ENCODE data around the gene MAEA. TPM values are rescaled to one million over a fixed set of nuclear protein-coding genes. Genes with fewer than 3 reads are reported as not detected.

MAEA gene
- polyA plus RNA-seq, 1 donor from 2014 or later: 67.1 TPM

DNA sequence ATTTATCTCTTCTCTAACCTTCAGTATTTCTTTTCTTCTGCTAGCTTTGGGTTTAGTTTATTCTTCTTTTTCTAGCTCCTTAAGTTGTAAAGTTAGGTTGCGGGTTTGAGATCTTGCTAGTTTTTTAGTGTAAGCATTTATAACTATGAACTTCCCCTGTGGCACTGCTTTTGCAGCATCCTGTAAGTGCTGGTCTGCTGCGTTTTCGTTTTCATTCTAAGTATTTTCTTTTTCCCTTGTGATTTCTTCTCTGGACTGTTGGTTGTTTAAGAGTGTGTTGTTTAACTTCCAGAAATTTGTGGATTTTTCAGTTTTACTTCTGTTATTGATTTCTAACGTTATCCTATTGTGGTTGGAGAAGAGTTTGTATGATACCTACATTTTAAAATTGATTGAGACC lies 29.7 kb upstream of the MAEA start:
- H3K4me1 Mint-ChIP-seq: peaks cover 17 to 22% (median 18%) of the 10 kb centered on the region in 3 donors
- H3K9me3 Mint-ChIP-seq: peaks cover 0 to 12% (median 7%) of the 10 kb centered on the region in 3 donors
- peak overlapping the region in 3 of 4 donors; percentile 54 to 92 (median 92) for H3K4me3 Mint-ChIP-seq
- H3K36me3 Mint-ChIP-seq: peaks cover 3% of the 10 kb centered on the region
- no peaks in the 10 kb centered on the region for H3K27me3 Mint-ChIP-seq
- H3K27ac Mint-ChIP-seq: peak overlapping the region in 2 of 3 donors; percentile 35 to 55

DNA sequence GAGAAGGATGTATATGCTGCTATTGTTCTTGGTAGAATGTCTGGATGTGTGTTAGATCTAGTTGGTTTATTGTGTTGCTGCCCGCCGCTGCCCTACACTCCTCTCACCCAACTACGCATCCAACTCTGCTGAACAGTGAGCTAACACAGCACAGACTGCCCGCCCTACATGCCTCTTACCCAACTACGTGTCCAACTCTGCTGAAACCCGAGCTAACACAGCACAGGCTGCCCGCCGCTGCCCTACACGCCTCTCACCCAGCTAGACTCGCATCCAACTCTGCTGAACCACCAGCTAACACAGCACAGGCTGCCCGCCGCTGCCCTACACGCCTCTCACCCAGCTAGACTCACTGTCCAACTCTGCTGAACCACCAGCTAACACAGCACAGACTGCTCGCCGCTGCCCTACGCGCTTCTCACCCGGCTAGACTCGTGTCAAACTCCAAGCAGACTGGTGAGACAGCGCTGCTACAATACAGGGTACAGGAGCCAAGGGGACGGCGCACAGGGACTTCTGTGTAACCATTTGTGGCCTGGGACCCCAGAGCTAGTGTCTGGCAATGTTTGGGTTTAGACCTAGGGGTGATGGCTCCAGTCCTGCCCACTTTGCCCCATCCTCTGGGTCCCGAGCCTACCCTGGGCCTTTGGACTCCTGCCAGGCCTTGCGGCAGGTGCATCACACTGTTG lies 29.1 kb upstream of the MAEA start:
- peak overlapping the region in 2 of 3 donors; percentile 53 to 55 for H3K27ac Mint-ChIP-seq
- peaks cover 3% of the 10 kb centered on the region for H3K36me3 Mint-ChIP-seq
- peak overlapping the region in 2 of 4 donors; percentile 54 to 92 for H3K4me3 Mint-ChIP-seq
- H3K4me1 Mint-ChIP-seq: peaks cover 17 to 22% (median 18%) of the 10 kb centered on the region in 3 donors
- peaks cover 0 to 12% (median 7%) of the 10 kb centered on the region in 3 donors for H3K9me3 Mint-ChIP-seq
- H3K27me3 Mint-ChIP-seq: no peaks in the 10 kb centered on the region

DNA sequence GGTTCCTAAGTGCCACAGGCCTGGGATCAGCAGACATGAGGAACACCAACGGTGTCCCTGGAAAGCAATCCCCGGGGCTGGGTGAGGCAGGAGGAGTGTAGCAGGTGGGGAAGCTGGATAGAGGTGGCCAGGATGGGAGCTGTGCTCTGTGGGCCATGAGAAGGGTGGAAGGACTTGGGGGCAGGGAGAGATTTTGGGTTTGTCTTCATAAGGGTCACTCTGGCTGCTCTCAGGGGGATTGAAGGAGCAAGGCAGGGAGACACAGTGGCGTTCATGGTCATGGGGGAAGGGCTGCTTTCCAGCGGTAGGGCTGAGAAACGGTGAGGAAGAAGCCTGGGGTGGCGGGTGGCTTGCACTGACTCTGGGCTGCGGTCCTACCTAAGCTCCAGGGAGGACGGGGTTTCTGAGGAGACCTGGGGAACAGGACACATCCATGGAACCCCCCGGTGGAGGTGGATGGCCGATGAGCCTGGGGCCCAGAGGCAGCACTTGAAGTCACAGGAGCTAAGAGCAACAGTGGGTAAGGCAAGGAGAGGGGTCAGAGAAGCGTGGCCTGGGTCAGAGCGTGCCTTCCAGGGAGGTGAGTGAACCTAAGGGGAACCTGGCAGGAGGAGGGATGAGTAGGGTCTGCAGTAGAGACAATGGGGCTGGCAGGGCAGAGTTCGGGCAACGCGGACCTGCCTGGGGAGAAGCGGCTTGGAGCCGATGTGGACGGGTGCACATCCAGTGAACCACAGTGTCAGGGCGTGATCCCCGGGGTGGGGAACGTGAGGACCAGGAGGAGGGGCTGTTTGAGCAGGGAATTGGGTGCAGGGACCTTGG lies 28.4 kb upstream of the MAEA start:
- no peaks in the 10 kb centered on the region for H3K27me3 Mint-ChIP-seq
- peaks cover 0 to 9% (median 7%) of the 10 kb centered on the region in 3 donors for H3K9me3 Mint-ChIP-seq
- peak overlapping the region in 1 of 4 donors; percentile 73 for H3K4me3 Mint-ChIP-seq
- peaks cover 3% of the 10 kb centered on the region for H3K36me3 Mint-ChIP-seq
- peaks cover 17 to 21% (median 18%) of the 10 kb centered on the region in 3 donors for H3K4me1 Mint-ChIP-seq
- no peak overlapping the region for H3K27ac Mint-ChIP-seq

DNA sequence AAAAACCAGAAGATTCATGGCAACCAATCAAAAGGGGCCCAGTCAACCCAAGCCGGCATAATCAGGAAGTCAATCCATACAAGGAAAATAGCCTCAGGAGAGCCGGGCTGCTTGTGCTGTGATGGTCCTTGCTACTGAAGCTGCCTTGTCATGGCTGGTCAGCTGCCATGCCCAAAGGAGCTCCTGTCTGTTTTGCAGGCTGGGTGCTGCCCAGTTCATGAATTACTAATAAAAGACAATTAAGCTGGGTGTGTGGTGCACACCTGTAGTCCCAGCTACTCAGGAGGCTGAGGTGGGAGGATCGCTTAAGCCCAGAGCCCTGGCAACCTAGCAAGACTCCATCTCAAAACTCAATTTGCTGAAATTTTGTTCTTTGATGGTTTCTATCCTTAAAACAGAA lies 24.7 kb upstream of the MAEA start:
- Mint-ChIP-seq H3K27me3 (no peaks in the 10 kb centered on the region), H3K4me3 (no peak overlapping the region), H3K4me1 (peaks cover 23 to 33% (median 24%) of the 10 kb centered on the region in 3 donors), H3K36me3 (no peaks in the 10 kb centered on the region), H3K9me3 (peaks cover 0 to 3% (median 0%) of the 10 kb centered on the region in 3 donors), H3K27ac (no peak overlapping the region)

DNA sequence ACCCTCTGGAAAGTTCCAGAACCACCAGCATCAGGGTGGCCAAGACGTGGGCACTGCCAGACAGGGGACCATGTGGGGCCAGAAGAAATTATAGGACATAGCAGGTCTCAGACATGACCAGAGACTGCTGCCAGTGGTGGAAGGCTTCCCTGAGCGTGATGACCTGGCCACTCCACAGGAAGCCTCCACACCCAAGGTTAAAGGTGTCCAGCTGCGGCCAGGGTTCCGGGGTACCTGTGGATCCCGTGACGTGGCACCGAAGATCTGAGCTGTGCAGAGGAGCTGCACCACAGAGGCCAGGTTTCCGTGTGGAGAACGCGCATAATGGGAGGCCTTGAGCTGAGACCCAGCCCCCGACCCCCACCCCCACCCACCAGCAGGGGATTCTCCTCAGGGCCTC lies 24.3 kb upstream of the MAEA start:
- Mint-ChIP-seq H3K9me3 (peaks cover 0 to 3% (median 0%) of the 10 kb centered on the region in 3 donors), H3K4me1 (peaks cover 20 to 33% (median 21%) of the 10 kb centered on the region in 3 donors), H3K27ac (no peak overlapping the region), H3K27me3 (no peaks in the 10 kb centered on the region), H3K4me3 (no peak overlapping the region), H3K36me3 (no peaks in the 10 kb centered on the region)

DNA sequence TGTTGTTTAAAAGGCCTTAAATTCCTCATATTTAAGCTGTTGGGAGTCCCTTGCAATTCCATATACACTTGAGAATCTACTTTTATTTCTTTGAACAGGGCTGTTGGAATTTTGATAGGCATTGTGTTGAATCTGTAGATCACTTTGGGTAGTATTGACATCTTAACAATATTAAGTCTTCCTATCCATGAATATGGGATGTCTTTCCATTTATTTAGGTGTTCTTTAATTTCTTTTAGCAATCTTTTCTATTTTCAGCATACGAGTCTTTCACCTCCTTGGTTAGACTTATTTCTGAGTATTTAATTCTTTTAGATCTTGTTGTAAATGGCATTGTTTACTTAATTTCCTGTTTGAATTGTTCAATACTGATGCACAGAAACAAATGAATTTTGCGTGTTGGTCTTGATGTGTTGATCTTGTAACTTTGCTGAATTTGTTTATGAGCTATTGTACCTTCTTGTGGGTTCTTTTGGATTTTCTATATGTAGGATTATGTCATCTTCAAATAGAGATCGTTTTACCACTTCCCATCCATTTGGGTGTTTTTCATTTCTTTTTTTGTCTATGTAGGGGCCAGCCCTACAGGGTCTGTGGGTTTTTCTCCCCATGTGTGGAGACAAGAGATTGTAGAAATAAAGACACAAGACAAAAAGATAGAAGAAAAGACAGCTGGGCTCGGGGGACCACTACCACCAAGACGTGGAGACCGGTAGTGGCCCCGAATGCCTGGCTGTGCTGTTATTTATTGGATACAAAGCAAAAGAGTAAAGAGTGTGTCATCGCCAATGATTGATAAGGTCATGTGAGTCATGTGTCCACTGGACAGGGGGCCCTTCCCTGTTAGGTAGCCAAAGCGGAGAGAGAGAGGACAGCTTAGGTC lies 22.6 kb upstream of the MAEA start:
- no peaks in the 10 kb centered on the region for H3K27me3 Mint-ChIP-seq
- no peaks in the 10 kb centered on the region for H3K36me3 Mint-ChIP-seq
- H3K4me3 Mint-ChIP-seq: peak overlapping the region; percentile 71 to 94 (median 88)
- H3K9me3 Mint-ChIP-seq: peaks cover 0 to 3% (median 0%) of the 10 kb centered on the region in 3 donors
- H3K27ac Mint-ChIP-seq: peak overlapping the region; percentile 88 to 95 (median 94)
- peaks cover 14 to 32% (median 16%) of the 10 kb centered on the region in 3 donors for H3K4me1 Mint-ChIP-seq

DNA sequence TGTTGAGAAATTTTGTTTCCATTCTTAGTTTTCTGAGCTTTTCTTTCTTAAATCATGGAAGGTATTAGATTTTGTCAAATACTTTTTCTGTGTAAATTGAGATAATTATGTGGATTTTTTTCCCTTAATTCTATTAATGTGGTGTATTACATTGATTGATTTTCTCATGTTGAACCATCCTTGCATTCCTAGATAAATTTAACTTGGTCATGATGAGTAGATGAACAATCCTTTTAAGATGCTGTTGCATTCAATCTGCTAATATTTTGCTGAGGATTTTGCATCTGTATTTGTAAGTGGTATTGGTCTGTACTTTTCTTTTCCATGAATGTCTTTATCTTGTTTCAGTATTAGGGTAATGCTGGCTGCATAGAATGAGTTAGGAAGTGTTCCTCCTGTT lies 20.5 kb upstream of the MAEA start:
- Mint-ChIP-seq H3K36me3 (no peaks in the 10 kb centered on the region), H3K27me3 (no peaks in the 10 kb centered on the region), H3K4me1 (peaks cover 14 to 29% (median 16%) of the 10 kb centered on the region in 3 donors), H3K4me3 (peak overlapping the region in 3 of 4 donors; percentile 30 to 77 (median 41)), H3K9me3 (peaks cover 0 to 3% (median 0%) of the 10 kb centered on the region in 3 donors), H3K27ac (peak overlapping the region; percentile 51 to 71 (median 69))

DNA sequence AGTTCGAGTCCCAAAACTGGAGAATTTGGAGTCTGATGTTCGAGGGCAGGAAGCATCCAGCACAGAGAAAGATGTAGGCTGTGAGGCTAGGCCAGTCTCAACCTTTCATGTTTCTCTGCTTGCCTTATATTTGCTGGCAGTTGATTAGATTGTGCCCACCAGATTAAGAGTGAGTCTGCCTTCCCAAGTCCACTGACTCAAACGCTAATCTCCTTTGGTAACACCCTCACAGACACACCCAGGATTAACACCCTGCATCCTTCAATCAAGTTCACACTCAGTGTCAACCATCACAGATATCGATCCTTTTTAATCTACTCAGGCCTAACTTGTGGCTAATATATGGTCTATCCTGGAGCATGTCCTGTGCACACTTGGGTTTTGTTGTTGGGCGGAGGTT lies 18.0 kb upstream of the MAEA start:
- peaks cover 0 to 3% (median 0%) of the 10 kb centered on the region in 3 donors for H3K9me3 Mint-ChIP-seq
- H3K27me3 Mint-ChIP-seq: no peaks in the 10 kb centered on the region
- H3K36me3 Mint-ChIP-seq: no peaks in the 10 kb centered on the region
- peaks cover 14 to 26% (median 16%) of the 10 kb centered on the region in 3 donors for H3K4me1 Mint-ChIP-seq
- no peak overlapping the region for H3K27ac Mint-ChIP-seq
- no peak overlapping the region for H3K4me3 Mint-ChIP-seq

DNA sequence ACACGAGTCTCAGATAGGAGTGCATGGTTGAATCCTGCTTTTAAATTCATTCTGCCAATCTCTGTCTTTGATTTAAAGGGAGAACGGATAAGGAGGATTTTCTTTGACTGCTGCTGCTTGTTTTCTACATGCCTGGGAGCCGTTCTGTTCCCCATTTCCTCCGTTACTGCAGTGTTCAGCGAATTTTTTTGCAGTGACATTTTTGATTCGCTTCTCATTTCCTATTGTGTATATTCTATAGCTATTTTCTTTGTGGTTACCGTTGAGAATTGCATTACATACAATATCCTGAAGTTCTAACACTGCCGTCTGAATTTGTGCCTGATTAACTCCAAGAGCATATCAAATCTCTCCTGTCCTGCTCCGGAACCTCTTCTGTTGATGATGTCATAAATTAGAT lies 14.8 kb upstream of the MAEA start:
- peaks cover 0 to 7% (median 2%) of the 10 kb centered on the region in 3 donors for H3K4me1 Mint-ChIP-seq
- H3K4me3 Mint-ChIP-seq: no peak overlapping the region
- H3K9me3 Mint-ChIP-seq: peaks cover 0 to 2% (median 0%) of the 10 kb centered on the region in 3 donors
- peaks cover 4% of the 10 kb centered on the region for H3K36me3 Mint-ChIP-seq
- no peaks in the 10 kb centered on the region for H3K27me3 Mint-ChIP-seq
- peak overlapping the region in 1 of 3 donors; percentile 33 for H3K27ac Mint-ChIP-seq

DNA sequence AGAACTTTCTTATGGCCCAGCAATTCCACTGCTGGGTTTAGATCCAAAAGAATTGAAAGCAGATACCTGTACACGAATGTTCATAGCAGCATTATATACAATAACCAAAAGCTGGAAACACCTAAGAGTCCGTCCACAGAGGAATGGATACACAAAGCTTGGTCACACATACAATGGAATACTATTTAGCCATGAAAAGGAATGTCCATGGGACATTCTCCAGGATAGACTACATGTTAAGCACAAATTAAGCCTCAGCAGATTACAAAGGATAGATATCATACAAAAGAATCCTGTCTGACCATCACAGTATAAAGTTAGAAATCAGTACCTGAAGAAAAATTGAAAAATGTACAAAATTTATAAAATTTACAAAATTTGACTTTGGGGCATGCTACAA lies 12.7 kb upstream of the MAEA start:
- Mint-ChIP-seq H3K36me3 (peaks cover 4% of the 10 kb centered on the region), H3K27me3 (no peaks in the 10 kb centered on the region), H3K9me3 (peaks cover 0 to 2% (median 0%) of the 10 kb centered on the region in 3 donors), H3K4me1 (no peaks in the 10 kb centered on the region), H3K27ac (no peak overlapping the region), H3K4me3 (no peak overlapping the region)

DNA sequence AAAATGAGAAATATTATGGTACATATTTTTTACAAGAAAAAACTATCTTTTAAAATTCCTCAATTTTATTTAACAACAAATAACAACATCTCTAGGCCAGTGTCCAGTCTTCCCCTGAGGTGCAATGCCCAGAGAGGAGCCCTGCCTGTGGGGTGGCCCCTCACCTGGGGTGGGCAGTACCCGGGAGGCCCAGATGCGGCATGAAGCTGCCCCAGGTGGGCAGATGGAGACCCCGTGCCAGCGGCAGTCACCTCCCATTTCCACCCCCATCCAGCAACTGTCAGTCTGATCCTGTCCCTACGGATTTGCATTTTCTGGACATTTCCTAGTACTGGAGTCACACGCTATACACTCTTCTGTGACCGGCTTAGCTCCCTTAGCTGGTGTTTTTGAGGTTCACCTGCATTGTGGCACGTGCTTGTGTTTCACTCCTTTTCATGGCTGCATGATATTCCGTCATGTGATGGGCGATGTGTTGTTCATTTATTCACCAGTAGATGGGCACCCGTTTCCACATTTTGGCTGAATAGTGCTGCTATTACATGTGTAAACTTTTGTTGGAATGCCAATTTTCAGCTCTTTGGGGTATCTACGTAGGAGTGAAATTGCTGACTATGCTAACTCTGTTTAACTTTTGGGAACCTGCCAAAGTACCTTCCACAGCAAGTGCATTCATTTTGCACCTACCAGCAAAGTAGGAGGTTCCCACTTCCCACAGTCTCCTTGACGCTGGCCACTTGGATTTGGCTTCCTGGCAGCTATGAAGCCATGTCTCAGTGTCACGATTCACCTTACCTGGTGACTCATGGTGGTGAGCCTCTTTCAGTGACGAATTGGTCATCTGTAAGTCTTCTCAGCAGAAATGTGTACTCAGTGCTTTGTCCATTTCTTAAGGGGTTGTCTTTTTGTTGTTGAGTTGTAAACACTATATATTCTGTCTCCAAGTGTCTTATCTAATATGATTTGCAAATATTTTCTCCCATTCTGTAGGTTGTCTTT lies 11.7 kb upstream of the MAEA start:
- peaks cover 4% of the 10 kb centered on the region for H3K36me3 Mint-ChIP-seq
- no peaks in the 10 kb centered on the region for H3K4me1 Mint-ChIP-seq
- H3K9me3 Mint-ChIP-seq: peaks cover 0 to 2% (median 0%) of the 10 kb centered on the region in 3 donors
- no peak overlapping the region for H3K27ac Mint-ChIP-seq
- H3K4me3 Mint-ChIP-seq: no peak overlapping the region
- H3K27me3 Mint-ChIP-seq: no peaks in the 10 kb centered on the region

DNA sequence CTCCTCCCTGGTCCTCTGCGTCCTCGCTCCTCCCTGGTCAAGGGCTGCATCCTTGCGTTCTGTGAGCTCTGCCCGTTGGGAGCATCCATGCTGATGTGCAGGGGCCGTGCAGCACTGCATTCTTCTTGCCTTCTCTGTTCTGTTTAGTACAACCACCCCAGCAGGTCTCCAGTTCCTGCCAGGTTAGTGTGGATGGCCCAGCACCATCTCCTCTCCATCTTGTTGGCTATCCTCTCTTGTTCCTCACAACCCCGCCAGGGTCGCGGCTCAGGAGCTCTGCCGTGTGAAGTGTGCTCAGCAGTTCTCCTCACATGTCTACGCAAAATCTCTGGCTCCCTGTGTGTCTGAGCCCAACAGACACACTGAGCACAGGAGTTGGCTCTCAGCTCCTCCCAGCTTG lies 10.4 kb upstream of the MAEA start:
- H3K4me3 Mint-ChIP-seq: no peak overlapping the region
- H3K27ac Mint-ChIP-seq: no peak overlapping the region
- no peaks in the 10 kb centered on the region for H3K4me1 Mint-ChIP-seq
- H3K27me3 Mint-ChIP-seq: no peaks in the 10 kb centered on the region
- peaks cover 4% of the 10 kb centered on the region for H3K36me3 Mint-ChIP-seq
- peaks cover 0 to 2% (median 0%) of the 10 kb centered on the region in 3 donors for H3K9me3 Mint-ChIP-seq

DNA sequence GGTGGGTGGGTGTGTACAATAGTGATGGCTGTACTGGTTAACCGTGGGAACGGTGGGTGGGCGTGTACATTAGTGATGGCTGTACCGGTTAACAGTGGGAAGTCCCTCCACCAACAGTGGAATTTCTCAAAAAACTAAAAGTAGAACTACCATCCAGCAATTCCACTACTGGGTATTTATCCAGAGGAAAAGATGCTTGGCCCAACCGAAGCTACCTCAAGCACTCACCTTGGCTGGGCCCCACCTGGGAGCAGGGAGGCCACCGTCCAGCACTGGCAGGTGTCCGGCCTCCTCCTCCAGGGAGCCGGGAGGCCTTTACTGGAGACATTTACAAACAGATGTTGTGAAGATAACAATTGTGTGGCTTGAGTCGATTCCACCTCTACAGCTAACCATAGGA lies 6.0 kb upstream of the MAEA start:
- Mint-ChIP-seq H3K9me3 (peaks cover 3 to 4% (median 3%) of the 10 kb centered on the region in 3 donors), H3K36me3 (peaks cover 3% of the 10 kb centered on the region), H3K27ac (no peak overlapping the region), H3K27me3 (no peaks in the 10 kb centered on the region), H3K4me1 (peaks cover 0 to 4% (median 2%) of the 10 kb centered on the region in 3 donors), H3K4me3 (peak overlapping the region in 1 of 4 donors; percentile 17)

All from IgD-negative memory B cell (primary cell).